GM18861 (cell line): ENCODE results near the gene NAGLU.

Experiments used
- ATAC-seq: cut with Tn5 transposase; IDR thresholded peaks from one replicate; pipeline ENCODE4 v1.9.1; 2021; ENCODE audit not compliant: unreplicated experiment

NAGLU gene

DNA sequence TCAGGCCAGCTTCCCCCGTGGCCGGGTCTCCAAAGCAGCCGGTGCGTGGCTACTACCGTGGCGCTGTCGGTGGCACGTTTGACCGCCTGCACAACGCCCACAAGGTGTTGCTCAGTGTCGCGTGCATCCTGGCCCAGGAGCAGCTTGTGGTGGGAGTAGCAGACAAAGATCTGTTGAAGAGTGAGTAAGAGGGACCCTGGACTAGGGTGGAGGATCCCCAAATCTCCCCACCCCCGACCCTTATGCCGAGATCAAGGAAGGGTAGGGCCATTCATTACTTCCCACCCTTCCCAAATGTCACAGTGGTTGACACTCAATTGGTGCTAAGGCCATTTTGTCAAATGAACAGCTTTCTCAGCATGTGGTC lies 27.1 kb downstream of the NAGLU start:
- no peak for ATAC-seq

- ATAC-seq = no peak
Observed at GRCh38 chr17:42563543-42563942, 27.5 kb downstream of the NAGLU start.

- ATAC-seq = no peak
Observed at GRCh38 chr17:42563950-42564349, 27.9 kb downstream of the NAGLU start.

- no peak for ATAC-seq
Observed at GRCh38 chr17:42564815-42565522, 28.9 kb downstream of the NAGLU start.

- no peak for ATAC-seq
Observed at GRCh38 chr17:42565523-42566214, 29.6 kb downstream of the NAGLU start.

- ATAC-seq = no peak
Observed at GRCh38 chr17:42566215-42566882, 30.3 kb downstream of the NAGLU start.

- peak; percentile 46 for ATAC-seq
Observed at GRCh38 chr17:42566883-42567573, 31.0 kb downstream of the NAGLU start, which contains the start of gene MLX. Gene MLX (plus strand): TSS chr17:42567100. CDS start chr17:42567125, 25 bp downstream.

DNA sequence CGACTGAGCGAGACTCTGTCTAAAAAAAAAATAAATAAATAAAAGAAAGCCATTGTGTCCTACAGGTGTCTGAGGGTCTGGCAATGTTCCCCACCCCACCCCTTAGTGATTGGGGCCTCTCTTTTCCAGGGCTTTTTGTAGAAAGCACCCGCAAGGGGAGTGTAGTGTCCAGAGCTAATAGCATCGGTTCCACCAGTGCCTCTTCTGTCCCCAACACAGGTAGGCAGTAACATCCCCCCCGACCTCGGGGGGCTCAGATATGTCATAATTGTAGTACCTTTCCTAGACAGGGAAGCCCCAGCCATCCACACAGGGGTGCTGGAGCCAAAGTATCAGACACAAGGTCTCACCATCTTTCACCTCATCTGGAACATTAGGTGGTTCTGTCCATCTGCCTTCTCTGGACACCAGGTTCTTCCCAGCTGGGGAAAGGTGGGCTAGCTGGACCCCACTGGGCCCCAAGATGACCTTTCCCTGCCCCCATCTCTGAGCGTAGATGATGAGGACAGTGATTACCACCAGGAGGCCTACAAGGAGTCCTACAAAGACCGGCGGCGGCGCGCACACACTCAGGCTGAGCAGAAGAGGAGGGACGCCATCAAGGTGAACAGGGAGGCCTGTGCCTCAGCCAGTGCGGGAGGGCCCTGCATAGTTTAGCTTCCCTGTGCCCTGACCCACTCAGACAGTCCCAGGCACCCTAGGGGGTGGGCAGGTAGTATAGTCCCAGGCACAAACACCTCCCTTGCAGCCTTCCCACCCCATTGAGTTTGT lies 32.5 kb downstream of the NAGLU start:
- ATAC-seq = no peak

DNA sequence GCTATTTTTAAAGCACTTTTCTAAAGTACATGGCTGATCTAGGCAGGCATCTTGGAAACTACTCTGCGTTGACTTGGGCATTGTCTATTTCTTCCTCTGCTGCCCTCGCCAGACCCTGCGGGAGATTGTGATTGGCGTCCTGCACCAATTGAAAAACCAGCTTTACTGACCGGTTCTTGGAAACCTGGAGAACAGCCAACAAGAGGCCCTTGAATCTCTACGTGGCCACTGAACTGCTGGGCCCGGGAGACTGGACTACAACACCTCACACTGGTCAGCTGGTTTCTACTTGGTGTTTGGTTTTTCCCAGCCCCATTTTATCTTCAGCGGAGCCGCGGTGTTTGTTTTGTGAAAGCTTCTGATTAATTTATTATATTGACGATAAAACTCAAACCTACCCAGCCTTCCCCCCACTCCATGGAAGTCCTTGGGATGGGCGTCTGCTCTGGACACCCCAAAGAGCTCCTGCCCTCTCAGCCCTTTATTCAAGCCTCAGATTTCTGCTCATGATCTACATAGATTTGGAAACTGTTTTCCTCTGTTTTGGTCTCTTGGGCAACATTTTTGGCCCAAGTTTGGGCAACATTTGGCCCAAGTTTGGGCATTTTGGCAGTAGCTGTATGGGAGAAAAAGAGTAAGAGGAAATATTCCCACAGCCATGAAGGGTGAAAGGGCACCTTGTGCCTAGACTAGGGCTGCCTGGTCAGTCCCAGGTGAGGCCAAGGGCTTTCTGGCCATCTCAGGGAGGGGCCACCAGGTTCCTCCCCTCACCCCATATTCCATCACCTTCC lies 35.6 kb downstream of the NAGLU start:
- ATAC-seq = no peak

DNA sequence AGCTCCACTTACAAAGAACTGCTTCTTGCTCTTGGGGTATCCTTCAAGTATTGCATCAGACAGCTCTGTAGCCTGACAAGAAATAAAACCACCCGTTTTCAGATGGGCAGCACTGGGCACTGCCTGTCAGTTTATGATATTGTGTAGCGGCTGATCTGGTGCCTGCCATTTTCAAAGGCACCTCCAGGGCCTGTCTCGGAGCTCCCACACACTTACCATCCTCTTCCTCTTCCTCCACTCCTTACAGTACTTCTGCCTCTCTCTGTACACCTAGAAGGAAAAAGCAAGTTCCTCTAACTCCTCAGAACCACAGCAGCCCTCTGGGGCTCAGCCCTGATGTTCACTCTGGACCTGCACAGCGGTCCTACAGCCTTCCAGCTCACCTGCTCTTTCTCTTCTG lies 37.1 kb downstream of the NAGLU start:
- ATAC-seq = no peak

DNA sequence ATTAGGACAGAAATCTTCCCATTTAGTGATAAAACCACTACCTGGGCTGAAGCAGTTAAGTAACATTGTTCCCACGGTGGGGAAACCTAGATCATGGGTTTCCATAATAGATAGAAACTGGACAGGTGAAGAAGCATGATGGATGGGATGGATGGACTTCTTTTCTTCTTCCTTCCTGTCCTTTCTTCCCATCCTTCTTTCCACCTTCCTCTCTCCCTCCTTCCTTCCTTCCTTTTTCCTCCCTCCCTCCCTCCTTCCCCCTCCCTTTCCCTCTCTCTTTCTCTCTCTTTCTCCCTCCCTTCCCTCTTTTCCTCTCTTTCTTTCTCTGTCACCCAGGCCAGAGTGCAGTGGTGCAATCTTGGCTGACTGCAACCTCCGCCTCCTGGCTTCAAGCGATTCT lies 38.4 kb downstream of the NAGLU start:
- no peak for ATAC-seq

DNA sequence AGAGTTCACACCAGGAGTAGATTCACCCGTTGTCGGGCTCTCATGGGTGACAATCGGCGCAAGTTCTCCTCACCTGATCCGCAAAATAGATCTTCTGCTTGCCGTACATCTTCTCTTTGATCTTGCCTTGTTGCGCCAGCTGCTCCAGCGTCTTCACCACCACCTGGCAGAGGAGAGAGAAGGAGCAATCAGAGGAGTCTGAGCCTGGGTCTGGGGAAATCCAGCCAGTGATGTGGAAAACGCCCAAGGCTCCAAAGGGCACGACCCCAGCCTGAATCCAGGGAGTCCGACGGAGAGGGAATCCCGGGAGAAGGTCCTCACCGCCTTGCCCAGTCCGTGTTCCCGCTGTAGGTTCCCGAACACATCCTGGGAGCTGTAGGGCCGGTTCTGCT lies 41.1 kb downstream of the NAGLU start:
- no peak for ATAC-seq

- ATAC-seq = peak; percentile 52
Observed at GRCh38 chr17:42577532-42578281, 41.7 kb downstream of the NAGLU start, which contains the start of gene PSMC3IP. Gene PSMC3IP (minus strand): TSS chr17:42577729. CDS start chr17:42577686, 43 bp downstream.

GRCh38 chr17:42578282-42578869 lies 42.3 kb downstream of the NAGLU start:
- no peak for ATAC-seq

DNA sequence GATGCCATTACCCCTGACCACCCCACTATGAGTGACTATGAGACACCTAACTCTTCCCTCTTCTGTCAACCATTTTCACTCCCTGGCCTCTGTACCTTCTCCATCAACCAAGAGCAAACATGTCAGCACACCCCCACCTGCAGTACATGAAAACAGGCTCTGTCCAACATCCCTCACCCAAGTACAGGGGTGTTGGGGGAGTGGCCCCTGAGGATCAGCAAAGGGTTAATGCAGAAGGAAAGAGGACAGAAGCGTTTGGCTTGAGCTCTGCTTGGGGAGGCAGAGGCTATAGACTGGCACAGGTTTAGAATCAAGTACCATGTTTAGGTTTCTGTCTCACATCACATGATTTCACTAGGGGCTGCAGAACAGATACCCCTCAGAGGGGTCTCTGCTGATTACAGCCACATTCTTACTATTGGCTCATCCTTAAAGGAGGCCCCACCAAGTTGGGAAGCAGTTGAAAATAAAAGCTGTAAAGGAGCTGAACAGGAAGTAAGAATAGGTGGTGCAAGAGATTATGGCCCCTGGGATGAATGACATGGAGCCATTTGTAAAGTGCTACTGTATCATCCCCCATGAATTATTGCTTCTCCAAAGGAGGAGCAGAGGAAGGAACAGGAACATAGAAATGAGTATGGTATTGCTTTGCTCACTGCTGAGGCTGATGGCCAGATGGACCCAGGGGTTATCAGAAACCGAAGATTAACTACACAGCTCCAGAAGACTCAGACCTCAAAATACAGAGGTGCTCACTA lies 43.9 kb downstream of the NAGLU start:
- ATAC-seq = no peak

DNA sequence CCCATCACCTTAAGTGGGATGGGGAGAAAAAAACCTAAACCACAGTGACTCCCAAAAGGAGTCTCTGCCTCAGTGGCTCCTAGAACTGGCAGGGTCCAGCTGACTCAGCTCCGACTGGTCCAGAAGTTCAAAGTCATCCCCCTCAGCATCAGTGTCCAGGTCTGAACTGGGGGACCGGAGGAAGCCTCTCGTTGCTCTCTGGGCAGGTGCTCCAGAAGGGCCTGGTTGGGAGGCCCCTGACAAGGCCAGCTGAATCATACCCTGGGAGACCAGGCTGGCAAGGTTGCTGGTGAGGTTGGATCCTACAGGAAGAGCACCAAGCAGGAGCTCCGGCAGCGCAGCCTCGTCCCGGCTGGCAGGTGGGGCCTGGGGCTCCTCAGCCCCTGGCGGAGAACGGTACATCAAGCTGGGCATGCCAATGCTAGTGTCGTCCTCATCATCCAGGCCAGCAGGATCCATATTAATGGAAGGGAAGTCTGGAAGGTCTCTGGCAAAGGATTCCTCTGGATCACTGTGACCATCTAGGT lies 45.8 kb downstream of the NAGLU start:
- no peak for ATAC-seq

- no peak for ATAC-seq
Observed at GRCh38 chr17:42584880-42585279, 48.8 kb downstream of the NAGLU start.

- ATAC-seq = no peak
Observed at GRCh38 chr17:42585353-42585752, 49.3 kb downstream of the NAGLU start.
